Stimulated activated CD8-positive, alpha-beta memory T cell treated with anti-CD3 and anti-CD28 coated beads, Interleukin-4, amount 100 ng/mL, for 1 hour (primary cell): ENCODE results near the gene SDK2.

Experiments
- DNase-seq, 2 donors: peaks; one replicate each; pipeline ENCODE4 v3.0.0-alpha.2; 2020; ENCODE audit warnings: low read depth in 2 of 2, low spot score in 1 of 2

The SDK2 gene

DNA sequence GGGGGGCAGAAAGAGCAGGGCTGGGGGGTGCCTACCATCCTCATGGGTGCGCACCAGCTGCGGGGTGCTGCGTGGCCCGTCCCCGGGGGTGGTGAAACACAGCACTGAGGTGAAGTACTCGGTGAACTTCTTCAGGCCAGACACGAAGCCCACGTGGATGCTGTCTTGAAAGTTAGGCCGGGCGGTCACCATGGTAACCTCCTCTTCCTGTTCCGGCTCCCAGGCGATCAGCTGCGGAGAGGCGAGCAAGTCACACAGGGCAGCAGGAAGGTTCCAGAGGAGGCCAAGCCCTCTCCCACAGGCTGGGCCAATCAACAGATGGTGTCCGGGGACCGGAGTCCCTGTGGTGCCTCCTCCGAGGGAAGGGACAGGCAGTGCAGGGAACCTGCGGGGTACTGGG, 242.3 kb downstream of the SDK2 start:
- no peak for DNase-seq

DNA sequence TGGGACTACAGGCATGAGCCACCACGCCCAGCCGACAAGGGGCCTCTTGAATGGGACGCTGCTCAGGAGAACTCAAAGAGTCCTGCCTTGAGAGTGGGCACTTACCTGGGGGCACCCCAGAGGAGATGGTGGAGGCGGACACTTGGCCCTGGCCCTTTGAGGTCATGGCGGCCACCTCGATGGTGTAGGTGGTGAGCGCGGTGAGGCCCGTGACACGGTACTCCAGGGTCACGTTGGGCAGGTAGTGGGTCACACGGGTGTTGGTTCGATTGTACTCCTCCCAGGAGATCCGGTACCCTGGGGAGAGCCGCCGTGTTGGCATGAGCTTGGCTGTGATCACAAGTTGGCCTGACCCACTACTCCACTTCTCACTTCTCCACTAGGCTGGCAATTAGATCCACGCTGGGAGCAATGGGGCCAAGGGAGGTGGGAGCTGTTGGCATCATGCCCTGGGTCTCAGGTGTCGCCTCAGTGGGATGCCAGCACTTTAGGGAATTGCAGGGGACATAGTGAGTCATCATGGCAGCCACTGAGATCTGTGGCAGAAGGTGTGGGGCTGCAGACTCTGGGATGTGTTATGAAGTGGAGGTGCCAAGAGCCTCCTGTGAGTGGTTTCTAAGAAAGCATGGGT, 243.2 kb downstream of the SDK2 start:
- no peak for DNase-seq

DNA sequence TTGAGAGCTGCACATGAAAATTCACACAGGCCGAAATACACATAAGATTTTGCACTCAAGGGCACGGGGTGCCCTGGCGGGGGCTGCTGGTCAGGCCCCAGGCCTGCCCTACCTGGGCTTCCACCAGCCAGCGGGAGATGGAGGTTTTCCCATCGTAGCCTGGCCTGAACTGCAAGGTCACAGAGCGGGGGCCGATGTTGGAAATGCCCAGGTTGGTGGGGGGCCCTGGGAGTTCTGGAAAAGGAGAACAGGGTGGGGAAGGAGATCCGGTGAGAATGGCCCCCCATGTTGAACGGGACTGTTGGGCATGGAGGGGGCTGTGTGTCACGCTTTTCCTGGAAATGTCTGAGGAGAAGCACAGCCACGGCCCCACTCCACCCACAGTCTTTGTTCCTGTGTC, 245.2 kb downstream of the SDK2 start:
- no peak for DNase-seq

DNA sequence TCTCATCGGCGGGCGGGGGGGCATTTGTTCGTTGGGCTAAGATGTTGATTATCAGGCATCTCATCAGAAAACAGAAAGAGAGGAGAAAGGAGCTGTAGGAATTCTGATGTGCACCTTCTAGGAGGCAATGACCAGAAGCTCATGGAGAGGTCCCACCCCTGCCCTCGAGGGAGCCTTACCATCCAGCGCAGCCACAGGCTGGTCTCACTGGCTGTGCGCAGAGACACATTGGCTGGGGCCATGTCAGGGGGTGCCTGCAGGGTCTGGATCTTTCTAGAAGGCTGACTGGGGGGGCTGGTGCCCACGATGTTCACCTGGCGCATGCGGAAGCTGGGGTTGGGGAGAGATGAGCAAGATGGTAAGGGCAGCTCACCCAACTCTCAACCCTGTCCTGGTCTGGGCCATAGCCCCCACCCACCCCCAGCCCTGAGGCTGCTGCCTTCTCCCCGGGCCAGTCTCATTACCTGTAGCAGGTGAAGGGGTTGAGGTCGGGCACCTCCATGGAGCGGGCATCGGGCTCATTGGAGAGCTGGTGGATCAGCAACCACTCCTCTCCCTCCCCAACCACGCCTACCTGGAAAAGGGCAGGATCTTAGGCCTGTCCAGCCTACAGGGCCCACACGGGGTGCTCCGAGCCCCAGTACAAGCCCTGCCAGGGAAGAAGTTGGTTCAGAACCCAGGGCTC, 246.2 kb downstream of the SDK2 start:
- DNase-seq, result no peak

DNA sequence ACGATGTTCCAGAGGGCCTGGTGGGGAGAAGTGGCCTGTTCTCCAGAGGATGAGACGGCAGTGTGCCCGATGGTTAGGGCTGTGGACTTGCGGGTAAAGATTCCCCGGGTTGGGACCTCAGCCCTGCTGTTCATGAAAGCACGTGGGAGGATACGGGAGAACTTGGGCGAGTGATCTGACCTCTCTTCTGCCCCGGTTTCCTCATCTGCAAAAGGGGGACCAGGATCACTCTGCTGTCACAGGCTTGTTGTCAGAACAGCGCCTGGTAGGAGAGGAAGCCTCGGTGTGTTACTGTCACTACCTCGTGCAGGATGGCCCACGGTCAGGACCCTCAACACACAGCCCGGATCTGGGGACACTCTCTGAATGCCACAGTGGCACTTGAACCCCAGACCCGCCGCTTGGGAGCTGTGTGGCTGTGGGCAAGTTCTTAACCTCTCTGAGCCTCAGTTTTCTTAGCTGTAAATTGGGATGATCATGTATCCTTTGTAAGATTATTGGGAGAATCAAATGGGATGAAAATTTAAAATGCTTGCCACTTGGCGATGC, 246.9 kb downstream of the SDK2 start:
- DNase-seq, result no peak

DNA sequence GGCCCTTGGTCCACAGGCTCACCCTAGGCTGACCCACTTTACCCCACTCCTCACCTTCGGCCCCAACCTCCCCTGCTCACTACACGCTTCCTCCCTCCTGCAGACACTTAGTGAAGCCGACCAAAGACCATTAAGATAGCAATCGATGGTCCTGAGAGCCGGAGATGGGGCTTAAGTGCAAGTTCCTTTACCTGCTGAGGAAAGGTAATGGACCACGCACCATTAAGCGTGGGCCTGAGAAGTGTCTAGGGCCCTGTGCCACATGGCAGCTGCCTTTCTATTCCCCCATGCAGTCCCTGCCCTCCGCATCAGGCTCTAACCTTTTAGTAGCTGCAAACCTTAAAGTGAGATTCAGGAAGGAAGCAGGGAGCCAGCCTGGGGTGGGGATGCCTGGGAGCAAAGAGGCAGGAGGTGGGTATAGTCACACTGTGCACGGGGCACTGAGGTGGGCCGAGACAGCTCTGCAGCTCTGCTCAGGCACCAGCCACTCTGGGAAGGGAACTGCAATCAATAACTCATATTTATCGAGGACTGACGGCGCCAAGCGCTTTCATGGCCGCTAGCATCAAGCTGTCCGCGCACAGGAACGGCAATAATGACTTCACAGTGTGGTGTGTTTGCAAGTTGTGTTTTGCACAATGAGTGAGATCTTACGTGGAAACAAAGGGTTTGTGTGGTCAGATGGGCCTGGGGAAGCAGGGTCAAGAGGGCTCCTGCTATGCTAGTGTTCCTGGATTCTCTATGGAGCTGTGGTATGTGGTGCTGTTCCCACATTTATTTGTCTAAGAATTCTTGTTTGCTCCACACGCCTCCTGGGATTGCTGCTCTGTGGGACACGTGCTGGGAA, 247.6 kb downstream of the SDK2 start:
- DNase-seq, result no peak

DNA sequence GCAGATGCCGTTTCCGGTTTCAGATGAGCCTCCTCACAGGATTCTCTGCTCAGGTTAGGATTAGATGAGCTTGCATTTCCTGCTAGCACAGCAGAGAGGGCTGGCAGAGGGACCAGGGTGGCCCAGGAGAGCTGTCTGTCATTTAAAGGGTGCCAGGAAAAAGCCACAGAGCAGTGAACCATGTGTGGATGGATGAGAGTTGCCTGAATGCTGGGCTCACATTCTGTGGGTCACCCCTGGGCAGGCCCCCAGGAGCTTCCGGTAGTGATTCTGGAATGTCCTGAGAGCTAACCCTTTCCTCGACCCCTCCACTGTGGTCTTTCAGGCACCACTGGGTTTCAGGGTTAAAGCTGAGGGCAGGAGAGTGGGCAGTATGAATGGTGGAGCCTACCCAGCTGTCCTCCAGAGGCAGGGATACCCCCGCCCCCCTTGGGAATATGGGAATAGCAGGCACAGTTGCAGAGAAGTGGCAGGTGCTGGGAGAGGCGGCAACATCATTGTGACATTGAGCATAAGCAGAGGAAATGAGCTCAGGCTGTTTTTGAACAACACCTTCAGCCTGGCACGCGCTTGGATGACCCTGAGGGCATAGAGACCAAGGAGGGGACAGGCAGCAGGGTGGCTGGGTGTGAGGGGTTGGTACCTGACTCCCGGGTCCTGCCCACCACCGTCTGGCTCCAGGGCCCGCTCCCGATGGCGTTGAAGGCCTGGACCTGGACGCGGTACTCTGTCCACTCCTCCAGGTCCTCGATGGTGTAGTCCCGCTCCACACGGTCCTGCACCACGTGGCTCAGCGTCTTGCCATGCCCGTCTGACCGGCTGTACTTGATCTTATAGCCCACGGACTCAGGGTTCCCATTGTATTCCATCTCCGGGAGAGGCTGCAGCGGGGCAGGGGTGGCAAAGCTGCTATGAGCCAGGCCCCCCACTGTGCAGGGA, 249.5 kb downstream of the SDK2 start:
- DNase-seq, result no peak

DNA sequence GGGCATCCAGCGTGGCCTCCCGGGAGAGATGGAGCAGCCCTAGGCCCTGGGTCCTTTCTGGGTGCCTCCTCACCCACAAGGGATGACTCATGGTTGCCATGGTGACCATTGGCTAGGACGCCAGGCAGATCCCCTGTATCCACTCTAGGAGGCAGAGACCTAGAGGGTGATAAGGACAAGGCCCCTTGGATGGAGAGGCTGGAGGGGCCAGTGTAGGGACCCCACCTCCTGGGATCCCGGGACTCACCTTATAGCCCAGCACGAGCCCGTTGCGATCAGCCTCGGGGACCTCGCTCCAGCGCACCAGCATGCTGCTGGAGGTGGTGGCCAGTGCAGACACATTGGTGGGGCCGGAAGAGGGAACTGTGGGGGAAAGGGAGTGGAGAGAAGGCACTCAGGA, 250.3 kb downstream of the SDK2 start:
- DNase-seq, result no peak

DNA sequence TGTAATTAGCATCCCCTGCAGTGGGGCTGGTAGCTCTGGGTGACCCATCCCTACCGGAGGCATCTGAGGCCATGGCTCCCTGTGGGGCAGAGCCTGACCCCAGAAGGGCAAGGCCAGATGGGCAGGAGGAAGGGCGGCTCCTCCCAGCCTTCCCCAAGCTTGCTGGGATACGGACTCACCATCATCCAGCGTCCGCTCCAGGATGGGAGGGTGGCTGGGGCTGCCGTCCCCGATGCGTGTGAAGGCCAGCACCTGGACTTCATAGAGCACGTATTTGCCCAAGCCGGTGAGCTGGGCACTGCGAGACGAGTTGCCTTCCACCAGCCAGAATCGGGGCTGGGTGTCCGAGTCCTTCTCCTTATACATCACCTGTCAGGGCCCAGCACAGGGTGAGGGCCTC, 250.9 kb downstream of the SDK2 start:
- DNase-seq, result no peak

DNA sequence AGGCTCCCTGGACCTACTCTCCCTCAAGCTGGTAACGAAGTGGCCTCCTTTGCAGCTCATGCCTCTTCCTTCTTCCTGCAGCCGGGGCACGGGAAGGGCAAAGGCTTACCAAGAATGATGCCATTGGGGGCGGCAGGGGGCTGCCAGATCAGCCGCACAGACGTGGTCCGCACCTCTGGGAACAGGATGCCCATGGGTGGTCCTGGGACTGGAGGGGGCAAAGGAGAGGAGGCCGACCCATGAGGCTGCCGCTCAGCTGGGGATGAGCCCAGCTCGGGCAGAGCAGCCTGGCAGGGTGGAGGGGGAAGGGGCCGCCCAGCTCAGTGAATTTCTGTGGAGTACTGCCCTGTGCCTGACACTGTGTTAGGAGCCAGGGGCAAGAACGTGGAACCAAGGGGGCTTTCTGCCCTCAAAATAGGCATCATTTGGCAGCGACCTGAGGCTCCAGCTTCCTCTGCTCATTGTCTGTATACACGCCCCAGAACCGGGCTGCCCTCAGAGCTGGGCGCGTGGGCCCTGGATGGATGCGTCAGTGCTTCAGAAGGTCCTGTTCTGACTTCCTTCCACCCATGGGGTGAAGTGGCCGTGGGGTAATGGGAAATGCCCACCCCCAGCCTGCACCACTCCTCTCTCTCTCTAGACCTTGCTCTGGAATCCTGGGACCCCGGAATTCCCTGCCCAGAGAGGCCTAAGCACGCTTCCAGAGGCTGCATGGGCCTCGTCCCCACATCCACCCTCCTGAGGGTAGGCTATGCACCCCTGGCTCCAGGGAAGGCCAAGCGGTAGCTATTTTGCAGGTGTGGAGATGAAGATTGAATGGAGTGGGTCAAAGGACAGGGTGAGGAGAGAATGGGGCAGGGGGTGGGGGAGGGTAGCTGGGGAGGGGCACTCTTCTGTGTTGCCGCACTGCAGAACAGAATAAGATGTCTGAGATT, 252.6 kb downstream of the SDK2 start:
- DNase-seq, result no peak

DNA sequence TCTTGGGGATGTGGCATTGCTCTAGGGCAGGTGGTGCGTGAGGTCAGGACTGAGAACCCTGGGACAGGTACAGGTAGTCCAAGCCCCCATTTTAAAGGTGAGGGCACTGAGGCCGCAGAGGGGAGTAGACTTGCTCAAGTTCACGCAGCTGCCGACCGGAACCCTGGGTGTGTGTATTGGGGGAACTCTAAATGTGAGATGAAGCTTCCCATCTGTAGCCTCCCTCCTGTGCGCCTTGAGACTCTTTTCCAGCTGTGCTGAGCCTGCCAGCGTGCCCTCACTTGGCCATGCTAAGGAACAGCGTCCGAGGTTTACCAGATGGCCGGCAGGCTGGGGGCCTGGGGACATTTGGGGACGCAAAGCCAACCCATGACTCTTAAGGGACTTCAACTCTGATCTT, 253.4 kb downstream of the SDK2 start:
- no peak for DNase-seq

DNA sequence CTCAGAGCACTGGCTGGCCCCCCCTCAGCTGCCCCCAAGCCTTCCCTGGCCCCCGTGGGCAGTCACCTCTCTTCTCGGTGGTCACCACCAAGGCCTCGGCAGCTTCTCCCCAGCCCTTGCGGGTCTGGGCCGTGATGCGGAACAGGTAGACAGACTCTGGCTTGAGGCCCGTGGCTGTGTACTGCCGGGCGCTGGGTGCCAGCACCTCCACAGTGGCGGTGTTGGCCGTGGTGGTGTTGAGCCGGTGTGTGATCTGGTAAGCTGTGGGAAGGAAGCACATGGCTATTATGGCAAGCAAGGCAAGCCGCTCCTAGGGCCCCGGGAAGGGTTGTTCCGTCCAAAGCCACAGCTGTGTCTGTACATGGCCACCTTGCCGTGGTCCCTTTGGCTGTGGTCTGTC, 254.0 kb downstream of the SDK2 start:
- no peak for DNase-seq

DNA sequence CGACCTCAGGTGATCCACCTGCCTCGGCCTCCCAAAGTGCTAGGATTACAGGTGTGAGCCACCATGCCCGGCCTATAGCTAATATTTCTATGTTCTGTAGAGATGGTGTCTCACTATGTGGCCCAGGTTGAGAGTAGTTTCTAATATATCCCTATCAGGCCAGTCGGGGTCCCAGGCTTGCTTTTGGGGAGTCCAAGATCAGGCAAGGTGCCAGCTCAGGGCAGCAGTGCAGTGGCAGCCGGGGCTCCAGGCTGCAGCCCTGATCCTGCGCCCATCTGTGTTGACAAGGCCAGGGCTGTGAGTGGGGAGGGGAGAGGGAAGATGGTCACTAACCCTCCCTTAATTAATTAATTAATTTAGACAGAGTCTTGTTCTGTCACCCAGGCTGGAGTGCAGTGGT, 254.8 kb downstream of the SDK2 start:
- no peak for DNase-seq

DNA sequence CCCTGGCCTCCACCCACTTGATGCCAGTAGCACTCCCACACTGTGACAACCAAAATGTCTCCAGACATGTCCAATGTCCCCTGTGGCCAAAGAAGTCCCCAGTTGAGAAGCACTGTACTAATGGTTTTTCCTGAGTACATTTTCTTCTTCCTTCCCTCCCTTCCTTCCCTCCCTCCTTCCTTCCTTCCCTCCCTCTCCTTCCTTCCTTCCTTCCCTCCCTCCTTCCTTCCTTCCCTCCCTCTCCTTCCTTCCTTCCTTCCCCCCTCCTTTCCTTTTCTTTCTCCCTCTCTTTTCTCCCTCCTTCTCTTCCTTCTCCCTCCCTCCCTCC, 255.7 kb downstream of the SDK2 start:
- DNase-seq, result no peak

DNA sequence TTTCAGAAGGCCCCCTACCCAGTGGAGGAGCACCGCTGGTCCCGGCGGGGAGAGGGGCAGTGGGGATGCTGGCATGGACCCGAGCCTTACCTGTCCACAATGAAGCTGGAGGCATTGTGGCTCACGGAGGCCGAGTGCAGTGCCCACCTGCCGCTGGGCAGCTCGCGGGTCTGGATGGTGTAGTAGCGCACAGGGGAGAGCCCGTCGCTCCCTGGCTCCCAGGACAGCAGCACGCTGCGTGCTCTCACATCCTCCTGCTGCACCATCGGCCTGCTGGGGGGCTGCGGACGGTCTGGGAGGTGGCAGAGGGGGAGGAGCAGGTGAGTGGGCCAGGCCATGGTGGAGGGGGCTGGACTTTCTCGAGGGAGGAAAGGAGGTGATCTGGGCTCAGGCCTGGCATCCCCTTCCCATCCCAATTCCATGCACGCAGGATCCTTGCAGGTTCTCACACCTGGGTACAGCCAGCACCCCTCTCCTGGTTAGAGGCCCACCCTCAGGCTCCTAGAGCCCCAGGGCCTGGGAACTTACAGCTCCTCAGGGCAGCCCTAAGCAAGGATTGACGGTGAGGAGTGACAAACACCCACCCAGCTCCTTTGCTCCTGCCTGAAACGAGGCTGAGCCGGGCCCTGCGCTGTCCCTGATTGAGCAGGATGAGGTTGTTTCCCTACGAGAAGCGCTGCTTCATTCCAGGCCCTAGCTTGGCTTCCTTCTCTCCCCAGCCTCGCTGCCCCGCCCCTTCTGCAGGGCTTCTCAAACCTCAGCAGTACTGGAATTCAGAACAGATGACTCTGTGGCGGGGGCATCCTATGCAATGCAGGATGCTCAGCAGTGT, 256.3 kb downstream of the SDK2 start:
- no peak for DNase-seq

DNA sequence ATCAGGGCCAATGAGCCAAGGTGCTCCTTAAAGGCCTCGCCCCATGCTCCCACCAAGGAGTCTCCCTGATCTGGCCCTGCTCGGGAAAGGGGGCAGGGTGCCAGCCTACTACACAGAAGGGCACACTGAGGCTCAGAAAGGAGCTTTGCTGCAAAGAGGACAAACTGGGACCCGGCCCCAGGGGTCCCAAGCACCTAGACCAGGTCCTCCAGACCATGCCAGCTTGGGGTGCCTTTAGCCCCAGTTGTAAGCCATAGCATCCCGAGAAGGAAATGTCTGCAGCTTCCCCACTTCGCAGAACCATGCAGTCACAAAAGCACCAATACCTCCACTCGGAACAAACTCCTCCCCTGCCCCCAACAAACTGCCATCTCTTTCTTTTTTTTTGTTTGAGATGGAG, 257.7 kb downstream of the SDK2 start:
- no peak for DNase-seq

DNA sequence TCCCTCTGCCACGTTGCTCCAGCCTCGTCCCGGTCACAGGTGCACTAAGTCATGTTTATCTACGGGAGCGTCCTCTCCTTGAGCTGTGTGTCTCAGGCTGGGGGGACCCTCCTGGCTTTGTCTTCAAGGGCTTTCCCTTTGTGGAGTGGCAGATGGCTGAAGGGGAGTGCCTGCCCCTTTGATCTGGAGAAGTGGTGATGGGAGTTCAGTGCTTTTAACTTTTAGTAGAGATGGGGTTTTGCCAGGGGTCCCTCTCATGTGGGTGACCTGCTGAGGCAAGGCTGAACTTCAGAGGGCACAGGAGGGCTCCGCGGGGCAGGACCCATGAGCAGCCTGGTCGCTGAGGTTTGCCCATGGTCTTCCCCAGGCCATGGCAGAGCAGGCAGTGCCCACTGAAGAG, 259.3 kb downstream of the SDK2 start:
- no peak for DNase-seq

DNA sequence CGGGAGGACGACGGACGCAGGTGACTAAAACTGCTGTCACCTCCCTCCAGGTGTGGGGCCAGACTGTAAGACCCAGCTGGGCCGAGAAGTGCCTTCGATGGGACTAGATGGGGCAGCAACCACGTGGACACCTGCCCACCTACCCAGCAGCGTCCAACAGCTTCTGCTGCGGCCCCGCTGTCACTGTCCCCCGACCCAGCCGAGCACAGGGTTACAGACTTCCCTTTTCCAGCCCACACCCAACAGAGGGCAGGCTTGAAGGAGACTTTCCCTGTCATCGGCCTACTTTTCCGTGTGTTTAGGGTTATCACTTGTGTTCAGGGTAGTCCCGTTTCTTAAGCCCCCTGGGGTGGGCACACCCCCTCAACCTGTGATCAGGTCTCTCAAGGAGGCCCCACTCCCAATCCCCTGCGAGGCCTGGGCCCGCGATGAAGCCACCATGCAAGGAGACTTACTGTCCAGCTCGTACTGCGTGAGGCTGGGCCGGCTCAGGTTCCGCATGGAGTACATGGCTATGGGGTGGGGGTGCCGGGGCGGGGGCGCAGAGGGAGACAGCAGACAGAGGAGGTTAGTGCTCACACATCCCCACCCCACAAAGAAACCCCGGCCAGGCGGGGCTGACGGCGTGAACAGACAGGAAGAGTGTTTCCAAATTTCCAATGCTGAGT, 263.7 kb downstream of the SDK2 start:
- no peak for DNase-seq

DNA sequence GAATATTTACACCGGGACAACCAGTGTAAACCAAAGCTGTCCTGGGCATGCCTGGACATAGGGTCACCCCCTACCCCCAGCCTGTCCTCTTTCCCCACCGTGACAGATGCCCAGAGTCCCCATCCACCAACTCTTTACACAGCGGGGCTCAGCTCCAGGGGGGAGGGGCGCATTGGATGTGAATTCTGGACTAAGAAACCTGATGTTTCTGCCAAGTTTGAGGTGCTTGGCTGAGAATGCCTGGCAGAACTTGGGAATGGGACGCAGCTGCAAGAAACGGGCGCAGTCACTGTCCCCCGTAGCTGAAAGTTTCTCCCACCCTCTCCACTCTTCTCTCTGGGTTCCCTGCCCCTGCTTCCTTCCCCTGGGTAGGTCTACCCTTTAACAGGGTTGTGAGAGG, 264.4 kb downstream of the SDK2 start:
- no peak for DNase-seq
